Measurements from ENCODE around the gene SEMA3D.

SEMA3D gene

GRCh38 chr7:85186521-85187241 is at the start of gene SEMA3D:
Gene SEMA3D, minus strand, starts transcription at chr7:85187056. Its CDS starts 65,165 bp downstream, at chr7:85121891.
- DNase-seq (ENCODE audit: low read depth in 2 of 2): no peak

DNA sequence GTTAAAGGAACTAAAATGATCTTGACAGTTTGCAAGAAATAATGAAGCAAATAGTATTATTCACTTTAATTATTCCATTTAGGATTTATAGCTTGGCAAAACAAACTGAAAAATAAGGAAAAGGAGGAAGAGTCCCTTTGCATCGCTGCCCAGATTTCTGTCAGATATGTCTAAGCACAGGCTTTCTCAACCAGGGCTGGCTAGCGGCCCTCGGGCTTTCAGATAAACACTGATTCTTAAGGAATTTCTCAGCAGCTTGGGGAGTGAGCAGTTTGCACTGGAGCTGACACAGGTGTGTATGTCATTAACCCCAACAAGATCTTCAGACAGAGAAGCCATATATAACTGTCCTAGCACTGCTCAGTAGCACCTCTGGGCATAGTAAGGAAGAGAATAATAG is 47.9 kb upstream of the SEMA3D start:
- DNase-seq (ENCODE audit: low read depth in 2 of 2): no peak

GRCh38 chr7:85232068-85232467 is 45.2 kb upstream of the SEMA3D start:
- no peak for DNase-seq (ENCODE audit: low read depth in 2 of 2)

DNA sequence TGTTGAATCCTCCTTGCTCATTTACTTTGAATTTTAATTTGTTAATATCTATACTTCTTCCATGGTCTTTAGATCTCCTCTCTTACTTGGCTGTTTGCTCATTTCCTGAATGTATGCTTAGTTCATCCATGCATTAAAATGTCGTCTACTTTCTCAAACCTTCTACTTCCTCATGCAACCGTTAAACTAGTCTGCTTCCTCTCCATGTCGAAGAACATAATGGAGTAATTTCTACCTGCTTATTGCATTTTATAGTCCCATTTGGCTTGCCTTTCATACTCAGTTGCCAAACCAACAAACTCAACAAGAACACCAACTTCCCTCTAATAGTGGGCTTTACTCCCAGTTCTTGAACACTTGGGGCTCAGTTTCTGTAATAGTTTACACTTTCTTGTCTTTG is 43.8 kb upstream of the SEMA3D start:
- no peak for DNase-seq (ENCODE audit: low read depth in 2 of 2)

GRCh38 chr7:85229544-85229943 is 42.7 kb upstream of the SEMA3D start:
- no peak for DNase-seq (ENCODE audit: low read depth in 2 of 2)

GRCh38 chr7:85226361-85227085 is 39.7 kb upstream of the SEMA3D start:
- no peak for DNase-seq (ENCODE audit: low read depth in 2 of 2)

GRCh38 chr7:85224171-85224570 is 37.3 kb upstream of the SEMA3D start:
- no peak for DNase-seq (ENCODE audit: low read depth in 2 of 2)

GRCh38 chr7:85222522-85222921 is 35.7 kb upstream of the SEMA3D start:
- no peak for DNase-seq (ENCODE audit: low read depth in 2 of 2)

DNA sequence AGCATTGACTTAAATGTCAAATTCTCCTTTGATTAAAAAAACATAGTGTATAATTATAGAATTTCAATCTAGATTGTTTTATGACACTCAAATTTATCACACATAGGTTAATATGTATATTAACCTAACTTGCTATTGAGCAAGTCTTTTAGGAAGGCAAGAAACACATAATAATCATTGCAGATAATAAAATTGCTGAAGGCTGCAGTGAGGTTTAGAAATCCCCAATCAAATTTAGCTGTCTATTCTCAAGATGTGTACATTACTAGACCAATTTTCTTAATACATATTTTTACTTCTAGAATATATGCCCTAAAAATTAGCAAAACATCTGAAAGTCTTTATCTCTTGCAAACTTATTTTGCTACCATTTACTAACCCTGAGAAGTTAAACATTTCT is 34.9 kb upstream of the SEMA3D start:
- DNase-seq (ENCODE audit: low read depth in 2 of 2): no peak

DNA sequence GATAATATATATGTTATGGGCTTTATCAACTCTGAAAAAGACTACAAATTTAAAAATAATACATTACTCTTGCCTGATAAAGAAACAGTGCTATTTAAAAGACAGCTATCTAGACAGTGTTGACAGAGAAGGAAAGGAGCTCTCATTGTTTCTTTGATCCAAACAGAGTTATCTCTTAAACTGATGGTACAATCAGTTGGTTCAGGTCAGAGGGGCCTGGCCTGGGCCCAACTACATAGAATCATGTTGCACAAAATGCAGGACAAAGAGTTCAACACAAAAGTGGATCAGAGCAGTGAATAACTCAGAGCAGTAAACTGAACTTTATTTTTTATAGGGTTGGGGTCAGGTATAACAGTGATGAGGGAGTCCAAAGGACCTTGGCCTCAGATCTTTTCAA is 33.8 kb upstream of the SEMA3D start:
- no peak for DNase-seq (ENCODE audit: low read depth in 2 of 2)

DNA sequence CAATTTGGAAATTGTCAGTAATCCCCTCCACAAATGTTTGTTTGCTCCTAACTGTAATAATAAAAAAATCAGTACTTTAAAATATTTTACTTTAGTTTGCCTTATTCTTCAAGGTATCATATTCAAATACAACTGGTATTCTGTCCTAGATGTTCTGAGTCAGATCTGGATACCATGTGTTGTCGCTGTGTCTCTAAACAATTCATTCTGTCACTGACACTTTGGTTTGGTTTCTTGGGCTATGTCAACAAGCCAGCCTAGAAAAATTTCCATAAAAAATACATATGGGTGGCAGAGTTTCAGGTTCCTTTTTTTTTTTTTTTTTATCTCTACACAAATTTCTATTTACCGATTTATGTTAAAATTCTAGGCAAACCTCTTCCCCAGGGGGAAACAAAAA is 33.2 kb upstream of the SEMA3D start:
- DNase-seq (ENCODE audit: low read depth in 2 of 2): no peak

- no peak for DNase-seq (ENCODE audit: low read depth in 2 of 2)
Observed at GRCh38 chr7:85217085-85217484, 30.2 kb upstream of the SEMA3D start.

GRCh38 chr7:85215098-85215497 is 28.2 kb upstream of the SEMA3D start:
- DNase-seq (ENCODE audit: low read depth in 2 of 2): no peak

- no peak for DNase-seq (ENCODE audit: low read depth in 2 of 2)
Observed at GRCh38 chr7:85213500-85213899, 26.6 kb upstream of the SEMA3D start.

GRCh38 chr7:85205754-85206153 is 18.9 kb upstream of the SEMA3D start:
- DNase-seq (ENCODE audit: low read depth in 2 of 2): no peak

- DNase-seq (ENCODE audit: low read depth in 2 of 2): no peak
Observed at GRCh38 chr7:85204496-85204895, 17.6 kb upstream of the SEMA3D start.

DNA sequence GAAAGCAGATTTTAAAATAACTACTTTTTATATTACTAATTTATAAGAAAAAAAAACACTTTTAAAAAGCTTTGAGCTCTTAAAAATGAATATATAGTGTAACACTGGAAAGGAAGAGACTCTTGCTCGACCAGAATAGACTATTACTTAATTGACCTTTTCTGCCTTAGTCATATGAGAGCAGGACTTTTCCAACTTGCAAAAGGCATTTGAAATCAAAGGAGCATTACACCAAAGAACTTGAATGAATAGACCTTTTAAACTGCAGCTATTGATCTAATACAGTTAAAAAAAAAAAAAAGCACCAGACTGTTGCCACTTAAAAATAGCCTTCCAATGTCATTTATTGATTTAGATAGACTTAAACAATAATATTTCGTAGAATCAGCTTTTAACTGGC is 17.2 kb upstream of the SEMA3D start:
- DNase-seq (ENCODE audit: low read depth in 2 of 2): no peak

DNA sequence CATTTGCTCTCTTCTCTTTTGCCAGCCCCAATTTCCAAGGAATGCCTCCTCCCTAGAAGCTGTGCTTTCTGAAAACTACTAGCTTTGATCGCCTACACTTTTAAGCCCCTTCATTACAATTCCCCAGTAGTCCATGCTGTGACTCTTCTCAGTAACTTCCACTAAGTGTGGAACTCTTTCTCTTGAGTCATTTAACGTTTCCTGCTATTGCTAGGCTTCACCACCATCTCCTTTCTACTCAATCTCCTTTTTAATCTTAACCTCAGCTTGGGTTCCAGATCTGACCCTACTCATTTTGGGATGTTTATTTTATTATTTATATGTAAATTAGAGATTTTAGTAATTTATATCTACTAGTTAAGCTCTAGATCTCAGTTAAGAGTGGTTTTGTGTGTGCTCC is 14.4 kb upstream of the SEMA3D start:
- no peak for DNase-seq (ENCODE audit: low read depth in 2 of 2)

DNA sequence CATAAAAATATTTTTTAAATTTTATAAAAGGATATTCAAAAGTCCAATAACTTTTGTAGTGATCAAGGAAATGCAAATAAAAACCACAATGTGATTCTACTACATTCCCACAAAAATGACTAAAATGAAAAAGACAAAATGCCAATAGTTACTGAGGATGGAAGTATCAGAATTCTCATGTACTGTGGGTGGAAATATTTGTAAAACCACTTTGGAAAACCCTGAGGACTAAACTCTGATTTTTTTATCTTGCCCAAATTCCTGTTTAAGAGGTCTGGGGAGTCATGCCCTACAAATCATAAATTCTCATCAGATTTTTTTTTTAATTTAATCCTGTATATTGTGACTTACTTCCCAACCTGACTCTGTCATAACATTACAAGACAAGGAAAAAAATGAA is 9.8 kb upstream of the SEMA3D start:
- DNase-seq (ENCODE audit: low read depth in 2 of 2): no peak

GRCh38 chr7:85191383-85191782 is 4.5 kb upstream of the SEMA3D start:
- no peak for DNase-seq (ENCODE audit: low read depth in 2 of 2)

GRCh38 chr7:85186083-85186520 is 754 bp downstream of the SEMA3D start:
- no peak for DNase-seq (ENCODE audit: low read depth in 2 of 2)

- no peak for DNase-seq (ENCODE audit: low read depth in 2 of 2)
Observed at GRCh38 chr7:85185424-85186082, 1.3 kb downstream of the SEMA3D start.
